HEK293 (cell line): ENCODE measurements around the gene VSTM2A.

Experiments used
- KLF1 ChIP-seq: fragments of 450-650 bp; formaldehyde crosslinking; IDR thresholded peaks from 2 replicates; pipeline ENCODE4 v1.5.1; 2016; ENCODE audit warnings: missing biosample characterization, missing genetic modification characterization
- KLF16 ChIP-seq: fragments of 450-650 bp; formaldehyde crosslinking; IDR thresholded peaks from 2 replicates; pipeline ENCODE4 v1.5.1; 2017; ENCODE audit warnings: missing biosample characterization, missing genetic modification characterization
- ZNF707 ChIP-seq: fragments of 450-650 bp; formaldehyde crosslinking; IDR thresholded peaks from 2 replicates; pipeline ENCODE4 v1.5.1; 2016; ENCODE audit warnings: missing biosample characterization, missing genetic modification characterization
- TF ChIP-seq, protein P1 (sequence below): IDR thresholded peaks from 2 replicates; pipeline ENCODE4 v1.6.1; 2011; ENCODE audit warnings: mild to moderate bottlenecking, low read depth, low read length, borderline replicate concordance
- TF ChIP-seq, protein P2 (sequence below): fragments of 450-650 bp; formaldehyde crosslinking; IDR thresholded peaks from 2 replicates; pipeline ENCODE4 v1.5.1; 2016; ENCODE audit warnings: missing biosample characterization, missing genetic modification characterization
- TF ChIP-seq, protein P3 (sequence below): fragments of 450-650 bp; formaldehyde crosslinking; IDR thresholded peaks from 2 replicates; pipeline ENCODE4 v1.5.1; 2016; ENCODE audit warnings: missing biosample characterization, missing genetic modification characterization, low read depth

DNA sequence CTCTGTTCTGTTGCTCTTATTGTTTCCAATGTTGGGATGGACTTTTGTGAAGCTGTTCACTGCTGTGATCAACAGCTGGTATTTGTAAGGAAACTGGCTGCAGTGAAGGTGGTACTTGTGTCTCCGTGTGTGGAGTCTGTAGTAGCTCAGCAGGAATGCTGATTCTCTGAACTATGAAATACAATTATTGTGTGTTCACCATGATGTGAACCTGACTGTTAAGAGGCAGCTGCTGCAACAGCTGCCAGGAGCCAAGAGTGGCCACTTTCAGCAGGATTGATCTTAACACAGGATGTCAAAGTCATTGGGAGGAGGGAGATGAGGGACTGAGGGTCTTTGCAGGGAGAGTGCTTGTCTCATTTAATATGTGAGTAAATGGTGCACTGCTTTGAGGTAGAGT lies 13.9 kb downstream of the VSTM2A start:
- TF ChIP-seq, protein P1, sequence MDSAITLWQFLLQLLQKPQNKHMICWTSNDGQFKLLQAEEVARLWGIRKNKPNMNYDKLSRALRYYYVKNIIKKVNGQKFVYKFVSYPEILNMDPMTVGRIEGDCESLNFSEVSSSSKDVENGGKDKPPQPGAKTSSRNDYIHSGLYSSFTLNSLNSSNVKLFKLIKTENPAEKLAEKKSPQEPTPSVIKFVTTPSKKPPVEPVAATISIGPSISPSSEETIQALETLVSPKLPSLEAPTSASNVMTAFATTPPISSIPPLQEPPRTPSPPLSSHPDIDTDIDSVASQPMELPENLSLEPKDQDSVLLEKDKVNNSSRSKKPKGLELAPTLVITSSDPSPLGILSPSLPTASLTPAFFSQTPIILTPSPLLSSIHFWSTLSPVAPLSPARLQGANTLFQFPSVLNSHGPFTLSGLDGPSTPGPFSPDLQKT: no peak
- TF ChIP-seq, protein P2, sequence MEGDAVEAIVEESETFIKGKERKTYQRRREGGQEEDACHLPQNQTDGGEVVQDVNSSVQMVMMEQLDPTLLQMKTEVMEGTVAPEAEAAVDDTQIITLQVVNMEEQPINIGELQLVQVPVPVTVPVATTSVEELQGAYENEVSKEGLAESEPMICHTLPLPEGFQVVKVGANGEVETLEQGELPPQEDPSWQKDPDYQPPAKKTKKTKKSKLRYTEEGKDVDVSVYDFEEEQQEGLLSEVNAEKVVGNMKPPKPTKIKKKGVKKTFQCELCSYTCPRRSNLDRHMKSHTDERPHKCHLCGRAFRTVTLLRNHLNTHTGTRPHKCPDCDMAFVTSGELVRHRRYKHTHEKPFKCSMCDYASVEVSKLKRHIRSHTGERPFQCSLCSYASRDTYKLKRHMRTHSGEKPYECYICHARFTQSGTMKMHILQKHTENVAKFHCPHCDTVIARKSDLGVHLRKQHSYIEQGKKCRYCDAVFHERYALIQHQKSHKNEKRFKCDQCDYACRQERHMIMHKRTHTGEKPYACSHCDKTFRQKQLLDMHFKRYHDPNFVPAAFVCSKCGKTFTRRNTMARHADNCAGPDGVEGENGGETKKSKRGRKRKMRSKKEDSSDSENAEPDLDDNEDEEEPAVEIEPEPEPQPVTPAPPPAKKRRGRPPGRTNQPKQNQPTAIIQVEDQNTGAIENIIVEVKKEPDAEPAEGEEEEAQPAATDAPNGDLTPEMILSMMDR (tag by site-specific recombination): no peak
- TF ChIP-seq KLF1 (tag by site-specific recombination) (no peak), ZNF707 (tag by site-specific recombination) (no peak), KLF16 (tag by site-specific recombination) (no peak)
- TF ChIP-seq, protein P3, sequence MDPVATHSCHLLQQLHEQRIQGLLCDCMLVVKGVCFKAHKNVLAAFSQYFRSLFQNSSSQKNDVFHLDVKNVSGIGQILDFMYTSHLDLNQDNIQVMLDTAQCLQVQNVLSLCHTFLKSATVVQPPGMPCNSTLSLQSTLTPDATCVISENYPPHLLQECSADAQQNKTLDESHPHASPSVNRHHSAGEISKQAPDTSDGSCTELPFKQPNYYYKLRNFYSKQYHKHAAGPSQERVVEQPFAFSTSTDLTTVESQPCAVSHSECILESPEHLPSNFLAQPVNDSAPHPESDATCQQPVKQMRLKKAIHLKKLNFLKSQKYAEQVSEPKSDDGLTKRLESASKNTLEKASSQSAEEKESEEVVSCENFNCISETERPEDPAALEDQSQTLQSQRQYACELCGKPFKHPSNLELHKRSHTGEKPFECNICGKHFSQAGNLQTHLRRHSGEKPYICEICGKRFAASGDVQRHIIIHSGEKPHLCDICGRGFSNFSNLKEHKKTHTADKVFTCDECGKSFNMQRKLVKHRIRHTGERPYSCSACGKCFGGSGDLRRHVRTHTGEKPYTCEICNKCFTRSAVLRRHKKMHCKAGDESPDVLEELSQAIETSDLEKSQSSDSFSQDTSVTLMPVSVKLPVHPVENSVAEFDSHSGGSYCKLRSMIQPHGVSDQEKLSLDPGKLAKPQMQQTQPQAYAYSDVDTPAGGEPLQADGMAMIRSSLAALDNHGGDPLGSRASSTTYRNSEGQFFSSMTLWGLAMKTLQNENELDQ (tag by site-specific recombination): no peak
